Measurements from ENCODE around the gene MTARC2.

Gene MTARC2

DNA sequence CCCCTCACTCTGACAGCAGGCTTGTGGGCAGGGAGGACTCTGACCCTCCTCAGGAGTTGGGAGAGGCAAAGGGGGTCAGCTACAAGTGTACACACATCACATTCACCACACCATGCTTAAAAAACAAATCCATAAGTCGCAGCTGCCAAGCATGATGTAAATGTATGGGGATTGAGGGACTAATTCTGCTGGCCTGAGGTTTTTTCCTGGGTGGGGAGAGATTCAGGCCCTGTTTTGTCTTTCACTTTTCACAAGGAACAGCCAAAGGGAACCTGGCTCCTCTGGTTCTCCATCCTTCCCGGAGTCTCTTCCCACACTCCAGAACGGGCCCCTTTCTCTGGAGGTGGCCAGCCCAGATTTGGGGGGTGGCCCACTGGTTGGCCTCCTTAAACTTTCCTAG, 1.3 kb upstream of the MTARC2 start:
- TF ChIP-seq CTCF (IDR thresholded peaks at IDR 0.05; ENCODE audit: low read depth, low read length) = no peak

GRCh38 chr1:220747437-220748088, 559 bp upstream of the MTARC2 start:
- TF ChIP-seq CTCF (IDR thresholded peaks at IDR 0.05; ENCODE audit: low read depth, low read length) = no peak
- DNase-seq (ENCODE audit: extremely low read depth, low read depth) = no peak

More for the DNA sequence above, 1.3 kb upstream of the MTARC2 start:
- no peak for DNase-seq (ENCODE audit: extremely low read depth, low read depth)

DNA sequence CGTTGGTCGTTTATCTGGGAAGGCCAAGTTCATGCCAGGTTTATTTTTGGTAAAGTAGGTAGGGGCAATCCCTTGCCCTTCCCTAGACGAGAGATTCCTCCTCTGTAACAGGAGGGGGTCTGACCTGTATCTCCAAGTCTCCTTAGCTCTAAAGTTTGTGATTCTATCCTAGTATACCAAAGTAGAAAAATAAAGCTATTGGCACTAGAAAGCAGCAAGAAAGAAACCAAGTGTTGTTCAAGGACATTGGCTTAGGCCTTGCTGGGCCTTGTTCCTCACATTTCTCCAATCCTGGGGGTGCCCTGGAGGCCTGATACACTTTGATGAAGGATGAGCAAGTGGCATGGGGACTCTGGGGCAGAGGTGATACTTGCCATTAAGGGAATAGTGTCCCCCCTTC, 814 bp downstream of the MTARC2 start:
- DNase-seq (ENCODE audit: extremely low read depth, low read depth) = no peak
- TF ChIP-seq CTCF (IDR thresholded peaks at IDR 0.05; ENCODE audit: low read depth, low read length) = no peak

- DNase-seq (ENCODE audit: extremely low read depth, low read depth) = no peak
- TF ChIP-seq CTCF (IDR thresholded peaks at IDR 0.05; ENCODE audit: low read depth, low read length) = no peak
These were observed 2.0 kb downstream of the MTARC2 start for GRCh38 chr1:220750131-220750515.

- DNase-seq (ENCODE audit: extremely low read depth, low read depth) = no peak
- no peak for TF ChIP-seq CTCF (IDR thresholded peaks at IDR 0.05; ENCODE audit: low read depth, low read length)
These were observed 3.0 kb downstream of the MTARC2 start for GRCh38 chr1:220751111-220751510.

- no peak for DNase-seq (ENCODE audit: extremely low read depth, low read depth)
- TF ChIP-seq CTCF (IDR thresholded peaks at IDR 0.05; ENCODE audit: low read depth, low read length) = no peak
These were observed 6.2 kb downstream of the MTARC2 start for GRCh38 chr1:220754212-220754917.

DNA sequence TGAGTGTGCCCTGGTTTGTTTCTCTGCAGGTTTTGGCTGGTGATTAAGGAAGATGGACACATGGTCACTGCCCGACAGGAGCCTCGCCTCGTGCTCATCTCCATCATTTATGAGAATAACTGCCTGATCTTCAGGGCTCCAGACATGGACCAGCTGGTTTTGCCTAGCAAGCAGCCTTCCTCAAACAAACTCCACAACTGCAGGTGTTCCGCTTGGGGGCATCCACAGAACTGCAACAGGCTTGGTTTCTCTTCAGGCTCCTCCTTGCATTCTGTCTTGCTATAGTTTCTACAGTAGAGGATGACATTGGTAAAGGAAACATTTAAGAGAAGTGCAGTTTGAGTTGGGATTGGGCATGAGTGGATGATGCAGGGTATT, 6.8 kb downstream of the MTARC2 start:
- DNase-seq (ENCODE audit: extremely low read depth, low read depth) = no peak
- no peak for TF ChIP-seq CTCF (IDR thresholded peaks at IDR 0.05; ENCODE audit: low read depth, low read length)

Measured in AG09319 (cell line).